ENCODE results near the gene ROBO2.

The ROBO2 gene, protein sequence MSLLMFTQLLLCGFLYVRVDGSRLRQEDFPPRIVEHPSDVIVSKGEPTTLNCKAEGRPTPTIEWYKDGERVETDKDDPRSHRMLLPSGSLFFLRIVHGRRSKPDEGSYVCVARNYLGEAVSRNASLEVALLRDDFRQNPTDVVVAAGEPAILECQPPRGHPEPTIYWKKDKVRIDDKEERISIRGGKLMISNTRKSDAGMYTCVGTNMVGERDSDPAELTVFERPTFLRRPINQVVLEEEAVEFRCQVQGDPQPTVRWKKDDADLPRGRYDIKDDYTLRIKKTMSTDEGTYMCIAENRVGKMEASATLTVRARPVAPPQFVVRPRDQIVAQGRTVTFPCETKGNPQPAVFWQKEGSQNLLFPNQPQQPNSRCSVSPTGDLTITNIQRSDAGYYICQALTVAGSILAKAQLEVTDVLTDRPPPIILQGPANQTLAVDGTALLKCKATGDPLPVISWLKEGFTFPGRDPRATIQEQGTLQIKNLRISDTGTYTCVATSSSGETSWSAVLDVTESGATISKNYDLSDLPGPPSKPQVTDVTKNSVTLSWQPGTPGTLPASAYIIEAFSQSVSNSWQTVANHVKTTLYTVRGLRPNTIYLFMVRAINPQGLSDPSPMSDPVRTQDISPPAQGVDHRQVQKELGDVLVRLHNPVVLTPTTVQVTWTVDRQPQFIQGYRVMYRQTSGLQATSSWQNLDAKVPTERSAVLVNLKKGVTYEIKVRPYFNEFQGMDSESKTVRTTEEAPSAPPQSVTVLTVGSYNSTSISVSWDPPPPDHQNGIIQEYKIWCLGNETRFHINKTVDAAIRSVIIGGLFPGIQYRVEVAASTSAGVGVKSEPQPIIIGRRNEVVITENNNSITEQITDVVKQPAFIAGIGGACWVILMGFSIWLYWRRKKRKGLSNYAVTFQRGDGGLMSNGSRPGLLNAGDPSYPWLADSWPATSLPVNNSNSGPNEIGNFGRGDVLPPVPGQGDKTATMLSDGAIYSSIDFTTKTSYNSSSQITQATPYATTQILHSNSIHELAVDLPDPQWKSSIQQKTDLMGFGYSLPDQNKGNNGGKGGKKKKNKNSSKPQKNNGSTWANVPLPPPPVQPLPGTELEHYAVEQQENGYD (N-terminal part only)

GRCh38 chr3:77039606-77040171 is at the start of gene ROBO2:
TSS of gene ROBO2 (plus strand) at chr3:77040099. CDS start at chr3:77040786, 687 bp downstream.
- no peak for DNase-seq

GRCh38 chr3:76990606-76991005 is 49.3 kb upstream of the ROBO2 start:
- no peak for DNase-seq

- no peak for DNase-seq
These were observed 48.7 kb upstream of the ROBO2 start for GRCh38 chr3:76991165-76991564.

DNA sequence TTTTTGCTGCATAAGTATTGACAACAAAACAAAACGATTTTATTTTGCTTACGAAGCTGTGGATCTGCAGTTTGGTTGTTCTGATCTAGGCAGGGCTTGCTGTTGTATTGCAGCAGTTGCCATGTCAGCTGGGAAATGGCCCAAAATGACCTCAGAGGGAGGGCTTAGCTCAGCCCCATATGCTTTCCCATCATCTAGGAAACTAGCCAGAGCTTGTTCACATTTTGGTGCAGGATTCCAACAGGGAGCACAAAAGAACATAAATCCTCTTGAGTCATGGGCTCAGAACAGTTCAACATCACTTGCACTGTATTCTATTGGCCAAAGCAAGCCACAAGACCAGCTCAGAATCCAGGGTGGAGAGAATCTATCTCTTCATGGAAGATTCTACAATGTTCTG is 42.2 kb upstream of the ROBO2 start:
- no peak for DNase-seq

DNA sequence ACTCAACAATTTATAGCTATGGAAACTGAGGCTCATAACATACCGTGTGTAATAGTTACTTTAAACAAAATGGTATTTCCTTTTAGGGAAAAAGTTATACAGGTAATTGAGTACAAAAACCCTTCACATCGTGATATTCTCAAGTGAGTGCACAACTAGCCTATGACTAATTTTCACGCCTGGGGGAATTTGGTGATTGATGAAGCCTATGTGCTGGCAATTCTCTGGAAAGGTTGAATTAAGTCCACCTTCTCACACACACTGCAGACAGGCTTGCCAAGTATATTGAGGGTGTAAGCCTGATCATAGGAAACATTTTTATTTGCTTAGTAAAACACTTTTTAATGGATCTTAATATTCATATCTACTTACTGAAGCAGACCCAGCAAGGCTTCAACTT is 41.3 kb upstream of the ROBO2 start:
- DNase-seq: no peak

GRCh38 chr3:77001062-77001701 is 38.7 kb upstream of the ROBO2 start:
- no peak for DNase-seq

- DNase-seq: no peak
These were observed 25.7 kb upstream of the ROBO2 start for GRCh38 chr3:77014226-77014625.

- no peak for DNase-seq
These were observed 14.4 kb upstream of the ROBO2 start for GRCh38 chr3:77025471-77025870.

- DNase-seq: no peak
These were observed 12.8 kb upstream of the ROBO2 start for GRCh38 chr3:77026904-77027634.

DNA sequence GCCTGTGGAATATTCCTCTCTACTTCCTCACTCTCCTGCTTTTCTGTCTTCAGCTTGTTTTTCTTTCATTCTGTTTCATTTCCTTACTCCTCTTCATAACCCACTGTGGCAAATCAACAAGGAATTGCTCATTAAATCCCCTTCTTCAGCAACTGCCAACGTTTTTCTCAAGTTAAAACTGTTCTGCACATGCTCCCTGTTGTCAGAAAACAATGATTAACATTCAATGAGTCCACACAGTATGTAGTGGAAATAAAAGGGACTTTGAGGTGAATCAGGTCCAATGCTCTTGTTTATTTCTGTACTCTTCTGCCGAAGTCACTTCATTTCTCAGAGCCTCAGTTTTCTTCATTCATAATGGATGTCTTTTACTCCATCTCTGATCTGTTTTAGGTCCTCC is 11.9 kb upstream of the ROBO2 start:
- no peak for DNase-seq

GRCh38 chr3:77038468-77038929 is 1.4 kb upstream of the ROBO2 start:
- DNase-seq: peak; percentile 72

DNA sequence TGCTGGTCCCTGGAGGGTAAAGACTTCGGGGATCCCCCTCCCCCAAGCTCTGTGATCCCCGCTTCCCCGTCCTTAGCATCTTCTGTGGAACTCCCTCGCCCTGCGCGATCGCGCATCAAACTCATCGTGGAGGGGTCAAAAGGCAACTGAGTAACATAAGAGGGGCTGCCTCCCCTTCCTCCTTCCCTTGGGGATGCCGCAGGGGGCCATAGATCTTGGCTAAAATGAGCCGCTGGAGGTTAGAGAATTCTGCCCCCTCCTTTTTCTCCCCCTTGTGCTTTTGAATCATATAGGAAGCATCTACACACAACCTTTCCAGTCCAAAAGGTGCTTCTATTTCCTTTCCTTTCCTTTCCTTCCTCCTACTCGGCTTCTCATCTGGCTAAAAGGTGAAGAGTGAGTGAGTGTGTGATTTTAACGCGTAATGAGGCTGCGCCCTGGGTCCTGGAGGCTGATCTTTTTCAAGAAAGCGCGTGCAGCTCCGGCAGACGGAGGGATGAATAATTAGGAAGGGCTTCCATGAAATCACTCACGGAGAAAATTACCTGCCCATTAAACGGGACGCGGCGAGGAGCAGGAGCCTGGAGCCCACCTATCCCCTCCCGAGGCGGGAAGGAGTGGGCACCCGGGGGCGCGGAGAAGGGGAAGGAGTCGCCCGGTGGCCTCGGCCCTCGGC is 831 bp upstream of the ROBO2 start:
- no peak for DNase-seq

GRCh38 chr3:77040216-77040615 is 317 bp downstream of the ROBO2 start:
- DNase-seq: no peak

GRCh38 chr3:77040926-77041722 is 1.2 kb downstream of the ROBO2 start:
- no peak for DNase-seq

GRCh38 chr3:77041811-77042210 is 1.9 kb downstream of the ROBO2 start:
- DNase-seq: no peak

DNA sequence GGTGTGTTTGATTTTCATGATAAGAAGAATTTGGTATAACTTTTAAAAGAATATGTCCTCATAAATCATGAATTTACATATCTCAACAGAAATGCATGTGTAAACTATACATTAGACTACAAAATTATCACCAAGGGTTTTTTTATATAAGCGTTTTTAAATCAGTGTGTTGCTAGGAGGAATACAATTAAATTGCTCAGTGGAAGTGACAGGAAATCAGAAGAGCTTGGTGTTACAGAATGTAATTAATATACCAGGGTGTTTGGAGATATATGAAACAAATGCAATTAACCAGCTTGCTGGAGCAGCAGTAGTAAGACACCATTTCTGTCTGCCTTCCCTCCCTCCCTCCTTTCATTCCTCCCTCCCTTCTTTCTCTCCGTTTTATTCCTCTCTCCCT is 2.4 kb downstream of the ROBO2 start:
- no peak for DNase-seq

DNA sequence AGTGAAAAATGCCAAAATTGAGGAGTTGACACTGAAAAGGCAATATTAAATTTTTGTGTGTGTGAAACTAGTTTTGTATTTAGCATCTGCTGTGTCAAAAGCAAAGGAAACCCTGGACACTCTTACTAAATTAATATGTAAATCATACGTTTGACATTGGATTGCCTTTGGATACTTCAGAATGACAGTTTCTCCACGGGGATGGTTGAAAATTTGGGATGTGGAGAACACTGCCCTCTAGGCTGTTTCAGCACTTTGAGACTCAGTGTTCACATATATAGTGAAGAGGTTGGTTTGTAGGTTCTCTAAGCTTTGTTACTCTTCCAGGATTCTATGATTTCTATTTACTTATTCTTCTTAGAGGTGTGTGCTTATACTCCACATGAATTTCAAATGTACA is 3.0 kb downstream of the ROBO2 start:
- no peak for DNase-seq

GRCh38 chr3:77045686-77046085 is 5.8 kb downstream of the ROBO2 start:
- no peak for DNase-seq

- DNase-seq: no peak
These were observed 8.3 kb downstream of the ROBO2 start for GRCh38 chr3:77048186-77048585.

DNA sequence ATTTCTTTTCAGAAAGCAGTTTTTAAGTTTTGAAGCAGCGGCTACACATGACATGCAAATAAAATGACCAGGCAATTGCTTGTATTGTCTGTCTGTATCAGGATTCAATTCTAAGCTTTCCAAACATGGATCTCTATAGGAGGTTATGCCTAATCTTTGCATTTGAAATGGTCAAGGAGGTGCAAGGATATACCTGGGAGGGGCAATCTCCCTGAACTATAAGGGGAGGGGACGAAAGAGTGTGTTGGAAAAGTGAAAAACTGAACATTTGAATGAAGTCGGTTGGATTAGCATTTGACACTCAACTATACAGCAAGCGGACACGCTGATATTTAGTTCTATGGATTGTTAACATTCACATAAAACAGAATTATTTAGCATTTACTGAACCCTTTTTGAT is 11.7 kb downstream of the ROBO2 start:
- DNase-seq: no peak
